Osteocyte (in vitro differentiated cells): Measurements from ENCODE around the gene PRDM15. TPM values are rescaled to one million over a fixed set of nuclear protein-coding genes. Genes with fewer than 3 reads are reported as not detected.

Experiments
- DNase-seq: peaks from one replicate; pipeline ENCODE4 v3.0.0; 2021; ENCODE audit warnings: mixed read lengths; ENCODE audit not compliant: unreplicated experiment; ENCODE audit errors: extremely low spot score
- H3K27ac Mint-ChIP-seq: one replicate; pipeline ENCODE4 v1.8.0; 2021; ENCODE audit warnings: mild to moderate bottlenecking, mixed read lengths; ENCODE audit not compliant: unreplicated experiment
- H3K27me3 Mint-ChIP-seq: one replicate; pipeline ENCODE4 v1.8.0; 2021; ENCODE audit warnings: mixed read lengths; ENCODE audit not compliant: unreplicated experiment
- H3K36me3 Mint-ChIP-seq: one replicate; pipeline ENCODE4 v1.8.0; 2021; ENCODE audit warnings: mixed read lengths; ENCODE audit not compliant: unreplicated experiment
- H3K4me1 Mint-ChIP-seq: one replicate; pipeline ENCODE4 v1.8.0; 2021; ENCODE audit warnings: mixed read lengths; ENCODE audit not compliant: unreplicated experiment
- H3K4me3 Mint-ChIP-seq: one replicate; pipeline ENCODE4 v1.8.0; 2021; ENCODE audit warnings: mild to moderate bottlenecking, moderate library complexity, mixed read lengths; ENCODE audit not compliant: unreplicated experiment
- H3K9me3 Mint-ChIP-seq: one replicate; pipeline ENCODE4 v1.8.0; 2021; ENCODE audit warnings: mixed read lengths; ENCODE audit not compliant: unreplicated experiment
- total RNA-seq: library from RNA; stranded (reverse); gene quantifications from 2 replicates; pipeline ENCODE4 v1.2.1, GENCODE V29; 2021
- TF ChIP-seq, protein P1 (sequence below): fragments of 200-600 bp; sonication (generic); IDR thresholded peaks from 2 replicates; pipeline ENCODE4 v1.5.0; 2021; ENCODE audit warnings: antibody characterized with exemption, mild to moderate bottlenecking, moderate library complexity

Gene PRDM15
- total RNA-seq, 1 donor from 2014 or later = 11.4 TPM

DNA sequence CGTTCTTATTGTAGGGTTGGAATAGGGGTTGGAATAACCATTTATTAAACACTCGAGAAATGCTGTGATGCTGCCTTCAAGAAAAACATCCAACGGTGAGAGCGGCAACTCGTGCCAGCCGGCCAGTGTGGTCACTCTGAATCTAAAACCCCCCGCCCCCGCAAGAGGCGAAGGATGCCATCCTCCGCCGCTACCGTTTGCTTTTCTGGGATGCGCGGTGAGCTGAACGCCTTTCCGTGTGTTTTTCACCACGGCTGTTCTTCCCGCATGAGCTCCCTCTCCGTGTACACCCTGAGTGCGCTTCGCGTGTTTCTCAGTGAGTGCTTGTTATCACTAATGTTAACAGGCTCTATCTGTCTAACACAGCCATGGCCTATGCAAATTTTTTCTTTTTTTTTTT, 70.3 kb downstream of the PRDM15 start:
- no peak overlapping the region for H3K4me3 Mint-ChIP-seq
- peaks cover 15% of the 10 kb centered on the region for H3K36me3 Mint-ChIP-seq
- H3K4me1 Mint-ChIP-seq = no peaks in the 10 kb centered on the region
- H3K9me3 Mint-ChIP-seq = no peaks in the 10 kb centered on the region
- H3K27ac Mint-ChIP-seq = no peak overlapping the region
- no peak for DNase-seq
- no peaks in the 10 kb centered on the region for H3K27me3 Mint-ChIP-seq
- TF ChIP-seq, protein P1, sequence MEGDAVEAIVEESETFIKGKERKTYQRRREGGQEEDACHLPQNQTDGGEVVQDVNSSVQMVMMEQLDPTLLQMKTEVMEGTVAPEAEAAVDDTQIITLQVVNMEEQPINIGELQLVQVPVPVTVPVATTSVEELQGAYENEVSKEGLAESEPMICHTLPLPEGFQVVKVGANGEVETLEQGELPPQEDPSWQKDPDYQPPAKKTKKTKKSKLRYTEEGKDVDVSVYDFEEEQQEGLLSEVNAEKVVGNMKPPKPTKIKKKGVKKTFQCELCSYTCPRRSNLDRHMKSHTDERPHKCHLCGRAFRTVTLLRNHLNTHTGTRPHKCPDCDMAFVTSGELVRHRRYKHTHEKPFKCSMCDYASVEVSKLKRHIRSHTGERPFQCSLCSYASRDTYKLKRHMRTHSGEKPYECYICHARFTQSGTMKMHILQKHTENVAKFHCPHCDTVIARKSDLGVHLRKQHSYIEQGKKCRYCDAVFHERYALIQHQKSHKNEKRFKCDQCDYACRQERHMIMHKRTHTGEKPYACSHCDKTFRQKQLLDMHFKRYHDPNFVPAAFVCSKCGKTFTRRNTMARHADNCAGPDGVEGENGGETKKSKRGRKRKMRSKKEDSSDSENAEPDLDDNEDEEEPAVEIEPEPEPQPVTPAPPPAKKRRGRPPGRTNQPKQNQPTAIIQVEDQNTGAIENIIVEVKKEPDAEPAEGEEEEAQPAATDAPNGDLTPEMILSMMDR = no peak

DNA sequence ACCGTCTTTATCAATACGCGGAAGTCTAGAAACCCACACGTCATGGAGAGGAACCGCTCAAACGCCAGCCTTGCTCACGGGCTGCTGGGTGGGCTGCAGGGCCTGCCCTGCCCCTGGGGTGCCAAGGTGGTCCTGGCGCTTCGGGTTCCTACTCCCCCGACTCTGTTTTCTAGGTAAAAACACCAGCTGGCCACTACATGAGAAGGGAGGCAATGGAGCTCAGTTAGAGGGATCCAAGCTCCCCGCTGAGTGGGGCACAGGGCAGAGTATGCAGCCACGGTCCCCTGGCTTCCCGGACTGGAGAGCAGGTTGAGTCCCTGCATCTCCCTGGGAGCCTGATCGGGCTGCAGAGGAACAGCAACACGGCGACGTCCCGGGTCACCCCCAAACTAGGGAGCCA, 71.0 kb downstream of the PRDM15 start:
- TF ChIP-seq, protein P1 = no peak
- no peaks in the 10 kb centered on the region for H3K4me1 Mint-ChIP-seq
- DNase-seq = no peak
- H3K27ac Mint-ChIP-seq = no peak overlapping the region
- peaks cover 12% of the 10 kb centered on the region for H3K36me3 Mint-ChIP-seq
- no peaks in the 10 kb centered on the region for H3K27me3 Mint-ChIP-seq
- H3K9me3 Mint-ChIP-seq = no peaks in the 10 kb centered on the region
- H3K4me3 Mint-ChIP-seq = no peak overlapping the region

DNA sequence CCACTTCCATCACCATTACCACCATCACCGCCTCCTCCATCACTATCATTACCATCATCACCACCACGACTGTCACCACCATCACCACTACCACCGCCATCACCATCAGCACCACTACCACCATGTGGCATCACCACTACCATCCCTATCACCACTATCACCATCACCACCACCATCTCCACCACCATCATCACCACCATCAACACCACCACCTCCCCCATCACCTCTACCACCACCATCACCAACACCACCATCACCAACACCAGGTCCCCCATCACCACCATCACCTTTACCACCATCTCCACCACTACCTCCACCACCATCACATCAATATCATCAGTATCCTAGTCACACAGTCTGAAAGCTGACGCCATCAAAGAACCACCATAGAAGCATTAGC, 72.4 kb downstream of the PRDM15 start:
- Mint-ChIP-seq H3K4me3 (no peak overlapping the region), H3K27me3 (no peaks in the 10 kb centered on the region), H3K27ac (no peak overlapping the region), H3K9me3 (no peaks in the 10 kb centered on the region), H3K36me3 (peaks cover 22% of the 10 kb centered on the region), H3K4me1 (no peaks in the 10 kb centered on the region)
- TF ChIP-seq, protein P1 = no peak
- no peak for DNase-seq

- no peaks in the 10 kb centered on the region for H3K4me1 Mint-ChIP-seq
Observed at GRCh38 chr21:41805643-41806042, 73.5 kb downstream of the PRDM15 start.

GRCh38 chr21:41805038-41805437, 74.1 kb downstream of the PRDM15 start:
- peaks cover 25% of the 10 kb centered on the region for H3K36me3 Mint-ChIP-seq
- no peaks in the 10 kb centered on the region for H3K27me3 Mint-ChIP-seq
- no peak for DNase-seq
- no peaks in the 10 kb centered on the region for H3K9me3 Mint-ChIP-seq
- no peak overlapping the region for H3K4me3 Mint-ChIP-seq
- no peaks in the 10 kb centered on the region for H3K4me1 Mint-ChIP-seq
- H3K27ac Mint-ChIP-seq = no peak overlapping the region
- TF ChIP-seq, protein P1 = no peak

More at GRCh38 chr21:41805643-41806042, 73.5 kb downstream of the PRDM15 start:
- Mint-ChIP-seq H3K36me3 (peaks cover 23% of the 10 kb centered on the region), H3K27me3 (no peaks in the 10 kb centered on the region), H3K9me3 (no peaks in the 10 kb centered on the region), H3K27ac (no peak overlapping the region), H3K4me3 (no peak overlapping the region)
- TF ChIP-seq, protein P1 = no peak
- DNase-seq = no peak
